Esophagus squamous epithelium (tissue), 5 donors: ENCODE results near the gene SLC1A7. TPM values are rescaled to one million over a fixed set of nuclear protein-coding genes. Genes with fewer than 3 reads are reported as not detected.
A peak's percentile ranks its signal among the peaks of the same experiment; 100 is the strongest.

ENCODE experiments used
- DNase-seq: peaks from one replicate; lab custom pipeline; 2025; lab: John Stamatoyannopoulos, UW
- H3K27ac ChIP-seq, 4 donors: fragments of 200-600 bp; sonication (generic); one replicate each; pipeline ENCODE4 v1.5.1; 2016 to 2019; ENCODE audit warnings: mild to moderate bottlenecking in 1 of 4
- H3K27me3 ChIP-seq, 4 donors: fragments of 200-600 bp; sonication (generic); 1 replicate in 3 of 4; 2 replicates in 1 of 4; pipeline versions ENCODE4 v1.5.1 to v1.6.0; 2017 to 2021; ENCODE audit warnings: antibody characterized with exemption in 1 of 4
- H3K36me3 ChIP-seq, 3 donors: fragments of 200-600 bp; sonication (generic); one replicate each; pipeline ENCODE4 v1.5.1; 2016 to 2019
- H3K4me1 ChIP-seq, 3 donors: fragments of 200-600 bp; sonication (generic); one replicate each; pipeline ENCODE4 v1.5.1; 2017 to 2019
- H3K4me3 ChIP-seq, 4 donors: fragments of 200-600 bp; sonication (generic); 1 replicate in 3 of 4; 2 replicates in 1 of 4; pipeline ENCODE4 v1.5.1; 2016 to 2019; ENCODE audit warnings: mild to moderate bottlenecking in 2 of 4, moderate library complexity in 1 of 4
- H3K9me3 ChIP-seq, 3 donors: fragments of 200-600 bp; sonication (generic); one replicate each; pipeline ENCODE4 v1.5.1; 2016 to 2019
- CTCF ChIP-seq, 6 experiments: fragments of 450-650 bp in 4 of 6; fragments of 200-600 bp in 2 of 6; sonication (generic) in 2 of 6; IDR thresholded peaks; one replicate each; pipeline ENCODE4 v1.5.1; 2016 to 2019; ENCODE audit warnings: antibody characterized with exemption in 6 of 6, mild to moderate bottlenecking in 4 of 6, moderate library complexity in 4 of 6
- POLR2A ChIP-seq, 4 donors: fragments of 450-650 bp; IDR thresholded peaks; one replicate each; pipeline ENCODE4 v1.6.1; 2017; ENCODE audit warnings: antibody characterized with exemption in 4 of 4, mild to moderate bottlenecking in 4 of 4, moderate library complexity in 3 of 4
- WGBS, 2 donors: methylation state at CpG; one replicate each; pipeline ENCODE4 v1.1.5; 2018; 5-methylcytosine and 5-hydroxymethylcytosine counted together
- intact Hi-C: fragments of 100-400 bp; cut with DNase I; formaldehyde crosslinking; loops from one replicate; pipeline ENCODE4 v1.15.0; 2022
- total RNA-seq, 4 donors: library from RNA; depleted of rRNA; stranded (reverse); fragments of >200 nt; gene quantifications; one replicate each; pipeline ENCODE4 v1.1.0, GENCODE V29; 2016
- donor health status: DM: yes; HTN: yes; CAD: no.

Gene SLC1A7
- total RNA-seq, 4 donors from 2014 or later: 0.57 TPM; not detected in 3

- H3K4me3 ChIP-seq: peak overlapping the region in 1 of 4 donors; percentile 32
- TF ChIP-seq POLR2A (IDR thresholded peaks at IDR 0.05) (no peak), CTCF (IDR thresholded peaks at IDR 0.05) (no peak)
- peak overlapping the region; percentile 61 to 93 (median 80) for H3K27ac ChIP-seq
- H3K27me3 ChIP-seq: no peaks in the 10 kb centered on the region
- no peaks in the 10 kb centered on the region for H3K9me3 ChIP-seq
- no peaks in the 10 kb centered on the region for H3K36me3 ChIP-seq
- H3K4me1 ChIP-seq: peaks cover 6 to 21% (median 9%) of the 10 kb centered on the region in 3 donors
- intact Hi-C loops: no loop called here
- 40 to 50% methylated on average over 4 to 11 of the region's 24 CpGs for WGBS, 2 donors
- no peak for DNase-seq
These were observed 3.7 kb upstream of the SLC1A7 start for GRCh38 chr1:53145942-53146708.

GRCh38 chr1:53145619-53145941 lies 3.1 kb upstream of the SLC1A7 start:
- Histone ChIP-seq H3K36me3 (no peaks in the 10 kb centered on the region), H3K4me3 (no peak overlapping the region), H3K9me3 (no peaks in the 10 kb centered on the region), H3K27me3 (no peaks in the 10 kb centered on the region), H3K27ac (peak overlapping the region; percentile 44 to 93 (median 80)), H3K4me1 (peaks cover 6 to 26% (median 13%) of the 10 kb centered on the region in 3 donors)
- intact Hi-C loops: no loop called here
- no peak for DNase-seq
- WGBS, 2 donors: 31 to 47% methylated on average over 4 to 5 of the region's 5 CpGs
- TF ChIP-seq CTCF (IDR thresholded peaks at IDR 0.05) (no peak), POLR2A (IDR thresholded peaks at IDR 0.05) (no peak)

- 84 to 88% methylated on average over 11 of the region's 11 CpGs for WGBS, 2 donors
- H3K27me3 ChIP-seq: no peaks in the 10 kb centered on the region
- no peak overlapping the region for H3K4me3 ChIP-seq
- peaks cover 6 to 31% (median 17%) of the 10 kb centered on the region in 3 donors for H3K4me1 ChIP-seq
- intact Hi-C loops: no loop called here
- peak overlapping the region in 1 of 4 donors; percentile 93 for H3K27ac ChIP-seq
- H3K36me3 ChIP-seq: no peaks in the 10 kb centered on the region
- H3K9me3 ChIP-seq: no peaks in the 10 kb centered on the region
- TF ChIP-seq POLR2A (IDR thresholded peaks at IDR 0.05) (no peak), CTCF (IDR thresholded peaks at IDR 0.05) (no peak)
- DNase-seq: no peak
These were observed 2.7 kb upstream of the SLC1A7 start for GRCh38 chr1:53145051-53145600.

- Histone ChIP-seq H3K36me3 (no peaks in the 10 kb centered on the region), H3K27me3 (no peaks in the 10 kb centered on the region), H3K4me3 (no peak overlapping the region), H3K4me1 (peaks cover 6 to 40% (median 17%) of the 10 kb centered on the region in 3 donors), H3K27ac (no peak overlapping the region), H3K9me3 (no peaks in the 10 kb centered on the region)
- WGBS, 2 donors: 61 to 67% methylated on average over 3 of the region's 3 CpGs
- intact Hi-C loops: no loop called here
- TF ChIP-seq CTCF (IDR thresholded peaks at IDR 0.05) (no peak), POLR2A (IDR thresholded peaks at IDR 0.05) (no peak)
- DNase-seq: no peak
These were observed 1.8 kb upstream of the SLC1A7 start for GRCh38 chr1:53144201-53144600.

GRCh38 chr1:53143527-53143926 lies 1.1 kb upstream of the SLC1A7 start:
- Histone ChIP-seq H3K9me3 (no peaks in the 10 kb centered on the region), H3K36me3 (no peaks in the 10 kb centered on the region), H3K27ac (no peak overlapping the region), H3K4me3 (no peak overlapping the region), H3K27me3 (no peaks in the 10 kb centered on the region), H3K4me1 (peaks cover 6 to 42% (median 17%) of the 10 kb centered on the region in 3 donors)
- no peak for DNase-seq
- 67 to 68% methylated on average over 3 to 4 of the region's 4 CpGs for WGBS, 2 donors
- TF ChIP-seq CTCF (IDR thresholded peaks at IDR 0.05) (no peak), POLR2A (IDR thresholded peaks at IDR 0.05) (no peak)
- intact Hi-C loops: no loop called here
